ENCODE data around the gene PPEF2. TPM values are rescaled to one million over a fixed set of nuclear protein-coding genes. Genes with fewer than 3 reads are reported as not detected.
"Not testable (repeated sequence)": the region's sequence is repeated elsewhere in the genome, so short reads cannot be mapped to it uniquely, and the experiment has no call there.

The PPEF2 gene
- total and polyA plus RNA-seq, 2 experiments from 2014 or later: not detected

DNA sequence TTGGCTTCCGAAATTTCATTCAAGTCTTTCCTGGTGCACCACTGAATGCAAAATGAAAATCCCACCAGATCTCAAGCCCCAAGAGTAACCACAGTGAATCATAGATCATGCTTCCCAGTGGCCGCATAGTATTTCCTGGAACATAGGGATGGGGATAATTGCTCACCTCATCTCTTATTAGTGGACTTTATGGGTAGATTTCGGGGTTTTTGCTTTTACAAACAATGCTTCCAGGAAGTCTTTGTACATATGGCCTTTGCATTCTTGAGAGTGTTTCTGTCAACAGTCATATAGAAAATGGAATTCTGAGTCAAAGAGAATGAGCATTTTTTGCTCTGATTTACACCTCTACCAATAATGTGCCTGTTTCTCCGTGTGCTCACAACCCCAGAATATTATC lies 53.4 kb downstream of the PPEF2 start:
- Histone ChIP-seq H3K9me3 (ENCODE audit: low read depth) (no peaks in the 10 kb centered on the region), H4K20me1 (ENCODE audit: insufficient read depth, poor library complexity, severe bottlenecking) (no peaks in the 10 kb centered on the region), H3K79me2 (no peaks in the 10 kb centered on the region), H3K4me3 (no peak overlapping the region), H3K27me3 (no peaks in the 10 kb centered on the region), H3K27ac (no peak overlapping the region), H2AFZ (no peak overlapping the region), H3K4me2 (no peak overlapping the region), H3K36me3 (replicated peaks; ENCODE audit: insufficient read depth, low read depth) (no peaks in the 10 kb centered on the region), H3K4me1 (ENCODE audit: insufficient read depth) (peaks cover 9% of the 10 kb centered on the region), H3K9me2 (replicated peaks; ENCODE audit: insufficient read depth) (no peaks in the 10 kb centered on the region)
- 84% methylated on average over 4 of the region's 4 CpGs for WGBS (ENCODE audit: low lambda C conversion rate, missing lambda C conversion rate)
- DNase-seq (ENCODE audit: low spot score): no peak
- TF ChIP-seq, protein P1, sequence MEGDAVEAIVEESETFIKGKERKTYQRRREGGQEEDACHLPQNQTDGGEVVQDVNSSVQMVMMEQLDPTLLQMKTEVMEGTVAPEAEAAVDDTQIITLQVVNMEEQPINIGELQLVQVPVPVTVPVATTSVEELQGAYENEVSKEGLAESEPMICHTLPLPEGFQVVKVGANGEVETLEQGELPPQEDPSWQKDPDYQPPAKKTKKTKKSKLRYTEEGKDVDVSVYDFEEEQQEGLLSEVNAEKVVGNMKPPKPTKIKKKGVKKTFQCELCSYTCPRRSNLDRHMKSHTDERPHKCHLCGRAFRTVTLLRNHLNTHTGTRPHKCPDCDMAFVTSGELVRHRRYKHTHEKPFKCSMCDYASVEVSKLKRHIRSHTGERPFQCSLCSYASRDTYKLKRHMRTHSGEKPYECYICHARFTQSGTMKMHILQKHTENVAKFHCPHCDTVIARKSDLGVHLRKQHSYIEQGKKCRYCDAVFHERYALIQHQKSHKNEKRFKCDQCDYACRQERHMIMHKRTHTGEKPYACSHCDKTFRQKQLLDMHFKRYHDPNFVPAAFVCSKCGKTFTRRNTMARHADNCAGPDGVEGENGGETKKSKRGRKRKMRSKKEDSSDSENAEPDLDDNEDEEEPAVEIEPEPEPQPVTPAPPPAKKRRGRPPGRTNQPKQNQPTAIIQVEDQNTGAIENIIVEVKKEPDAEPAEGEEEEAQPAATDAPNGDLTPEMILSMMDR (IDR thresholded peaks at IDR 0.05; ENCODE audit: poor library complexity): no peak

DNA sequence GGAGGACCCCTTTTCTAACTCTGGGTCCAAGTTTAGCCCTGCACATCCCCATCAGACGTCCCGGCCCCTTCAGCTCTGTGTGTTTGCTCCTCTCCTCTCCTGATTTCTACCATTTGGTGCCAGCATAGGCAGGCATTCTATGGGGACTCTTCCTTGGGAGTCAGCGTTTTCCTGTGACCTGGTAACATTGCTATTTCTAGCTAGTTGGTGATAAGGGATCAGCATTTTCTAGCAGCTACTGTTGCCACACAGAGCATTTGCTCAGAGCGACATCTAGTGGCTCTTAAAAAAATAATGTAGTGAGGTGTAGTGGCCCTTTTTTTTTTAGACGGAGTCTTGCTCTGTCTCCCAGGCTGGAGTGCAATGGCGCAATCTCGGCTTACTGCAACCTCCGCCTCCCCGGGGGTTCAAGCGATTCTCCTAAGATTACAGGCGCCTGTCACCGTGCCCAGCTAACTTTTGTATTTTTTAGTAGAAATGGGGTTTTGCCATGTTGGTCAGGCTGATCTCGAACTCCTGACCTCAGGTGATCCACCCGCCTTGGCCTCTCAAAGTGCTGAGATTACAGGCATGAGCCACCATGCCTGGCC lies 54.0 kb downstream of the PPEF2 start:
- TF ChIP-seq, protein P1 (IDR thresholded peaks at IDR 0.05; ENCODE audit: poor library complexity): peak; percentile 75
- H4K20me1 ChIP-seq (ENCODE audit: insufficient read depth, poor library complexity, severe bottlenecking); H3K27me3 ChIP-seq; H3K27ac ChIP-seq; H3K79me2 ChIP-seq; H2AFZ ChIP-seq; H3K4me3 ChIP-seq; H3K9me3 ChIP-seq (ENCODE audit: low read depth); H3K36me3 ChIP-seq (replicated peaks; ENCODE audit: insufficient read depth, low read depth); H3K9me2 ChIP-seq (replicated peaks; ENCODE audit: insufficient read depth): not testable (repeated sequence)
- DNase-seq (ENCODE audit: low spot score): peak; percentile 88
- WGBS (ENCODE audit: low lambda C conversion rate, missing lambda C conversion rate): 24% methylated on average over 14 of the region's 14 CpGs
- Histone ChIP-seq H3K4me1 (ENCODE audit: insufficient read depth) (peaks cover 12% of the 10 kb centered on the region), H3K4me2 (peak overlapping the region; percentile 41)

DNA sequence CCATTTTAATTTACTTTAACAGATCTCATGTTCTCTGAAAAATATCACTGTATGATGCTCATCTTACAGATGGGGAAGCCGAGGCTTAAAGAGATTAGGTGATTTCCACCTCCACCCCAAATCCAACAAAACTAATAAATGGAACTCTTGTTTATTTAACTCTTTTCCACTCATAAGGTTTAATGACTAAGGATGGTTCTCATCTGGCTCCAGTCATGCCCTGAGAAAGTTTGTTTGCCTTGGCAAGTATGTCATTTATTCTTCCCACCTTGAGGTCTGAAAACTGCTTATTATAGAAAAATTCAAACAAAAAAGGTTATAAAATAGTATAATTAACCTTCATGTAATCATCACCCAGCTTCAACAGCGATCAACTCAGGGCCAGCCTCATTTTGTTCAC lies 56.3 kb downstream of the PPEF2 start:
- peaks cover 15% of the 10 kb centered on the region for H3K4me1 ChIP-seq (ENCODE audit: insufficient read depth)
- no peak overlapping the region for H3K4me3 ChIP-seq
- no peak overlapping the region for H3K4me2 ChIP-seq
- H2AFZ ChIP-seq: no peak overlapping the region
- no peak for DNase-seq (ENCODE audit: low spot score)
- no peak overlapping the region for H3K27ac ChIP-seq
- H3K27me3 ChIP-seq: no peaks in the 10 kb centered on the region
- H3K9me2 ChIP-seq (replicated peaks; ENCODE audit: insufficient read depth): no peaks in the 10 kb centered on the region
- TF ChIP-seq EZH2 (IDR thresholded peaks at IDR 0.05; ENCODE audit: borderline replicate concordance) (no peak), EZH2phosphoT487 (IDR thresholded peaks at IDR 0.05; ENCODE audit: low read depth, severe bottlenecking, unreplicated experiment) (no peak)
- TF ChIP-seq, protein P1 (IDR thresholded peaks at IDR 0.05; ENCODE audit: poor library complexity): no peak
- H4K20me1 ChIP-seq (ENCODE audit: insufficient read depth, poor library complexity, severe bottlenecking): no peaks in the 10 kb centered on the region
- no peaks in the 10 kb centered on the region for H3K36me3 ChIP-seq (replicated peaks; ENCODE audit: insufficient read depth, low read depth)
- WGBS (ENCODE audit: low lambda C conversion rate, missing lambda C conversion rate): 76% methylated on average over 2 of the region's 2 CpGs
- H3K9me3 ChIP-seq (ENCODE audit: low read depth): no peaks in the 10 kb centered on the region
- no peaks in the 10 kb centered on the region for H3K79me2 ChIP-seq

DNA sequence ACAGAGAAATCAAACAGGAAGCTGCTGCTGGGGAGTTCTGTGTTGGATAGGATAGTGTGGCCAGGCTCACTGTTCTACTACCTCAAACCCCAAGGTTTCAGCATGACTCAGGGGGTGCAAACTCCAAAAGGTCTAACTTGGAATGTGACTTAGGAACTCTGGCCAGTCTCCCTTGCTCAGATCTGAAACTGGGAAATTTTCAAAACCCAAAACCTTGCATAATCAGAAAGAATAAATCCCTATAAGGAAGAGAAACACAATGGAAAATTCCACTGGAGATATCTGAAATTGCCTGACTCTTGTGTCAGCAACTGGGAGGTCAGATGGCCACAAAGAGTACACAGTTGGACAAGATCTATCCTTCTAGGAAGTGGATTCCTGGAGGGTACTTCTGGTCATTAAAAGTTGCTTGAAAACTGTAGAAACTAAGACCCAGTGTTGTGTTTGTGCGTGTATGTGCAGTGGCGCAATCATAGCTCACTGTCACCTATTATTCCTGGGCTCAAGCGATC lies 58.0 kb downstream of the PPEF2 start:
- Histone ChIP-seq H3K9me2 (replicated peaks; ENCODE audit: insufficient read depth) (no peaks in the 10 kb centered on the region), H3K36me3 (replicated peaks; ENCODE audit: insufficient read depth, low read depth) (no peaks in the 10 kb centered on the region), H3K4me1 (ENCODE audit: insufficient read depth) (peaks cover 15% of the 10 kb centered on the region), H3K79me2 (no peaks in the 10 kb centered on the region), H3K27ac (peak overlapping the region; percentile 81), H2AFZ (no peak overlapping the region), H3K4me2 (peak overlapping the region; percentile 29), H3K4me3 (no peak overlapping the region), H3K27me3 (no peaks in the 10 kb centered on the region), H4K20me1 (ENCODE audit: insufficient read depth, poor library complexity, severe bottlenecking) (no peaks in the 10 kb centered on the region), H3K9me3 (ENCODE audit: low read depth) (no peaks in the 10 kb centered on the region)
- DNase-seq (ENCODE audit: low spot score): peak; percentile 55
- TF ChIP-seq EZH2phosphoT487 (IDR thresholded peaks at IDR 0.05; ENCODE audit: low read depth, severe bottlenecking, unreplicated experiment) (no peak), EZH2 (IDR thresholded peaks at IDR 0.05; ENCODE audit: borderline replicate concordance) (no peak)
- TF ChIP-seq, protein P1 (IDR thresholded peaks at IDR 0.05; ENCODE audit: poor library complexity): no peak
- WGBS (ENCODE audit: low lambda C conversion rate, missing lambda C conversion rate): 86% methylated on average over 3 of the region's 3 CpGs

Data from hepatocyte (in vitro differentiated cells).